K562 (cell line): ENCODE data around the gene VEGFA. TPM values are rescaled to one million over a fixed set of nuclear protein-coding genes. Genes with fewer than 3 reads are reported as not detected.

Source experiments
- ADNP ChIP-seq: fragments of 200-800 bp; sonication (Bioruptor generic); IDR thresholded peaks from 2 replicates; pipeline ENCODE4 v1.6.1; 2016; ENCODE audit warnings: missing genetic modification characterization, missing compliant biosample characterization
- CTBP1 ChIP-seq: fragments of 450-650 bp; IDR thresholded peaks from 2 replicates; pipeline ENCODE4 v1.6.1; 2016; ENCODE audit warnings: borderline replicate concordance
- MAZ ChIP-seq, 2 experiments: fragments of 450-650 bp in 1 of 2; sonication (generic) in 1 of 2; formaldehyde crosslinking; IDR thresholded peaks in 1 of 2; conservative IDR thresholded peaks in 1 of 2; 2 replicates each; pipeline versions ENCODE4 v1.4.0 to v1.5.0; 2020; ENCODE audit warnings: mild to moderate bottlenecking in 1 of 2, missing genetic modification reagents in 1 of 2
- PHF21A ChIP-seq: fragments of 450-650 bp; IDR thresholded peaks from 2 replicates; pipeline ENCODE4 v1.6.1; 2017; ENCODE audit warnings: low read depth, borderline replicate concordance
- PREB ChIP-seq: sonication (generic); formaldehyde crosslinking; IDR thresholded peaks from 2 replicates; pipeline ENCODE4 v1.8.1; 2023; ENCODE audit warnings: mild to moderate bottlenecking, missing genetic modification reagents
- PTBP1 ChIP-seq: fragments of 200-400 bp; formaldehyde crosslinking; IDR thresholded peaks from 2 replicates; pipeline ENCODE4 v1.6.1; 2017; ENCODE audit warnings: low read depth, low read length
- RAD21 ChIP-seq, 2 experiments: fragments of 250-450 bp in 1 of 2; fragments of 450-650 bp in 1 of 2; sonication (Bioruptor Pico) in 1 of 2; formaldehyde crosslinking in 1 of 2; IDR thresholded peaks in 1 of 2; conservative IDR thresholded peaks in 1 of 2; 2 replicates each; pipeline versions ENCODE4 v1.4.0 to v1.8.0; 2020 to 2022; ENCODE audit warnings: mild to moderate bottlenecking in 2 of 2, moderate library complexity in 1 of 2
- RBM17 ChIP-seq: fragments of 200-400 bp; formaldehyde crosslinking; IDR thresholded peaks from 2 replicates; pipeline ENCODE4 v1.6.1; 2017; ENCODE audit warnings: low read depth, mild to moderate bottlenecking, low read length, borderline replicate concordance
- SIRT6 ChIP-seq: IDR thresholded peaks from one replicate; pipeline ENCODE4 v1.6.1; 2012; ENCODE audit warnings: low read depth, mild to moderate bottlenecking, control low read depth, inconsistent platforms, low read length, moderate library complexity
- SMAD4 ChIP-seq: fragments of 250-450 bp; sonication (Bioruptor Pico); conservative IDR thresholded peaks from 2 replicates; pipeline ENCODE4 v1.8.0; 2021; ENCODE audit warnings: inconsistent platforms, mild to moderate bottlenecking, moderate library complexity
- ZNF280B ChIP-seq: fragments of 250-450 bp; sonication (Bioruptor Pico); IDR thresholded peaks from 2 replicates; pipeline ENCODE4 v1.5.1; 2021; ENCODE audit warnings: mild to moderate bottlenecking
- ZNF316 ChIP-seq: fragments of 450-650 bp; IDR thresholded peaks from 2 replicates; pipeline ENCODE4 v1.6.1; 2016
- ZNF778 ChIP-seq: fragments of 450-650 bp; formaldehyde crosslinking; IDR thresholded peaks from 2 replicates; pipeline ENCODE4 v1.4.0; 2020; ENCODE audit warnings: mild to moderate bottlenecking, moderate library complexity
- polyA plus RNA-seq, 8 experiments: library from polyadenylated mRNA; depleted of rRNA in 4 of 8; stranded (reverse) in 5 of 8; unstranded in 3 of 8; fragments of >200 nt; fragmentation: Nextera tagmentation in 2 of 8; fragmentation: Illumina TruSeq in 1 of 8; extraction: Ambion mirVana in 2 of 8; extraction: Trizol in 1 of 8; gene quantifications; 2 replicates each; pipeline versions ENCODE4 v1.2.1 to v1.2.3, GENCODE V29; 2011 to 2014; ENCODE audit warnings: inconsistent platforms in 1 of 8, missing spikeins in 1 of 8
- total RNA-seq, 7 experiments: library from RNA; depleted of rRNA in 6 of 7; stranded (reverse); fragments of >200 nt in 6 of 7; fragmentation: Illumina TruSeq in 2 of 7; extraction: Trizol in 2 of 7; gene quantifications; 2 replicates each; pipeline versions ENCODE4 v1.2.1 to v1.2.3, GENCODE V29; 2011 to 2021; ENCODE audit warnings: low replicate concordance in 1 of 7
- TF ChIP-seq, protein P1 (sequence below), 3 experiments: fragments of 200-800 bp in 1 of 3; fragments of 250-450 bp in 1 of 3; fragments of 450-650 bp in 1 of 3; sonication (Bioruptor Pico) in 1 of 3; sonication (Bioruptor generic) in 1 of 3; formaldehyde crosslinking in 1 of 3; IDR thresholded peaks; 2 replicates each; pipeline versions ENCODE4 v1.6.1 to v1.8.0; 2016 to 2022; ENCODE audit warnings: mild to moderate bottlenecking in 2 of 3, missing genetic modification characterization in 2 of 3, missing compliant biosample characterization in 1 of 3, moderate library complexity in 1 of 3
- TF ChIP-seq, protein P2 (sequence below): fragments of 450-650 bp; conservative IDR thresholded peaks from 2 replicates; pipeline ENCODE4 v1.6.1; 2016; ENCODE audit warnings: missing genetic modification characterization, low read depth, mild to moderate bottlenecking, control low read depth, missing compliant biosample characterization
- TF ChIP-seq, protein P3 (sequence below): fragments of 450-650 bp; IDR thresholded peaks from 2 replicates; pipeline ENCODE4 v1.6.1; 2016

The VEGFA gene
- total and polyA plus RNA-seq, 9 of the 15 experiments (the other 6 are each of a cell fraction or from before 2014, with no cell fraction given), result 14.0 to 271 (median 124) TPM

DNA sequence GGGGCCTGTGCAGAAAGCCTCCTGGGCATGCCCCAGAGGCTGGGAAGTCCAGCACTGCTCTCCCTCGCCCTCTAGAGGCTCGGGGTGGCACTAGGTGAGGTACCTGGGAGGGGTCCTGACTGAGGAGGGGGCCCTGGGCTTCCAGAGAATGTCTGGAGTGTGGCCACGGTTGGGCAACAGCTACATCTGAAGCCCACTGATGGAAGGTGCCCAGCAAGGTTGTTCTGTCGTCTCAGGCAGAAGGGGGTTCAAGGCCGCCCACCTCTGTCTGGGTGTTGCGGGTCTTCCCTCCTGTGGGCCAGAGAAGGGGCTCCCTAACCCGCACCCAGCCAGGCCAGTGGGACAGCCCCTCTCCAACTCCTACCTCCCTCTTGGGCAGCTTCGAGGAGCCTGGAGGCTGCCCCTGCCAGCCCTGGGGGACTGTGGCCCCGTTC lies 11.4 kb upstream of the VEGFA start (continued):
- TF ChIP-seq, protein P1, sequence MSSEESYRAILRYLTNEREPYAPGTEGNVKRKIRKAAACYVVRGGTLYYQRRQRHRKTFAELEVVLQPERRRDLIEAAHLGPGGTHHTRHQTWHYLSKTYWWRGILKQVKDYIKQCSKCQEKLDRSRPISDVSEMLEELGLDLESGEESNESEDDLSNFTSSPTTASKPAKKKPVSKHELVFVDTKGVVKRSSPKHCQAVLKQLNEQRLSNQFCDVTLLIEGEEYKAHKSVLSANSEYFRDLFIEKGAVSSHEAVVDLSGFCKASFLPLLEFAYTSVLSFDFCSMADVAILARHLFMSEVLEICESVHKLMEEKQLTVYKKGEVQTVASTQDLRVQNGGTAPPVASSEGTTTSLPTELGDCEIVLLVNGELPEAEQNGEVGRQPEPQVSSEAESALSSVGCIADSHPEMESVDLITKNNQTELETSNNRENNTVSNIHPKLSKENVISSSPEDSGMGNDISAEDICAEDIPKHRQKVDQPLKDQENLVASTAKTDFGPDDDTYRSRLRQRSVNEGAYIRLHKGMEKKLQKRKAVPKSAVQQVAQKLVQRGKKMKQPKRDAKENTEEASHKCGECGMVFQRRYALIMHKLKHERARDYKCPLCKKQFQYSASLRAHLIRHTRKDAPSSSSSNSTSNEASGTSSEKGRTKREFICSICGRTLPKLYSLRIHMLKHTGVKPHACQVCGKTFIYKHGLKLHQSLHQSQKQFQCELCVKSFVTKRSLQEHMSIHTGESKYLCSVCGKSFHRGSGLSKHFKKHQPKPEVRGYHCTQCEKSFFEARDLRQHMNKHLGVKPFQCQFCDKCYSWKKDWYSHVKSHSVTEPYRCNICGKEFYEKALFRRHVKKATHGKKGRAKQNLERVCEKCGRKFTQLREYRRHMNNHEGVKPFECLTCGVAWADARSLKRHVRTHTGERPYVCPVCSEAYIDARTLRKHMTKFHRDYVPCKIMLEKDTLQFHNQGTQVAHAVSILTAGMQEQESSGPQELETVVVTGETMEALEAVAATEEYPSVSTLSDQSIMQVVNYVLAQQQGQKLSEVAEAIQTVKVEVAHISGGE (CRISPR knock-in tag; IDR thresholded peaks at IDR 0.05), result no peak
- TF ChIP-seq ZNF280B (CRISPR knock-in tag), result no peak
- no peak for TF ChIP-seq ADNP
- TF ChIP-seq SMAD4 (CRISPR knock-in tag), result 0 out of 2 replicates have a peak, but pooled peaks have one; percentile 35
- no peak for TF ChIP-seq ZNF316
- TF ChIP-seq, protein P2, sequence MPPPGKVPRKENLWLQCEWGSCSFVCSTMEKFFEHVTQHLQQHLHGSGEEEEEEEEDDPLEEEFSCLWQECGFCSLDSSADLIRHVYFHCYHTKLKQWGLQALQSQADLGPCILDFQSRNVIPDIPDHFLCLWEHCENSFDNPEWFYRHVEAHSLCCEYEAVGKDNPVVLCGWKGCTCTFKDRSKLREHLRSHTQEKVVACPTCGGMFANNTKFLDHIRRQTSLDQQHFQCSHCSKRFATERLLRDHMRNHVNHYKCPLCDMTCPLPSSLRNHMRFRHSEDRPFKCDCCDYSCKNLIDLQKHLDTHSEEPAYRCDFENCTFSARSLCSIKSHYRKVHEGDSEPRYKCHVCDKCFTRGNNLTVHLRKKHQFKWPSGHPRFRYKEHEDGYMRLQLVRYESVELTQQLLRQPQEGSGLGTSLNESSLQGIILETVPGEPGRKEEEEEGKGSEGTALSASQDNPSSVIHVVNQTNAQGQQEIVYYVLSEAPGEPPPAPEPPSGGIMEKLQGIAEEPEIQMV, result no peak
- TF ChIP-seq PHF21A, result no peak
- no peak for TF ChIP-seq PTBP1
- no peak for TF ChIP-seq PREB
- TF ChIP-seq CTBP1, result 0 out of 2 replicates have a peak, but pooled peaks have one; percentile 36
- TF ChIP-seq ZNF778 (CRISPR knock-in tag), result no peak
- TF ChIP-seq, protein P3, sequence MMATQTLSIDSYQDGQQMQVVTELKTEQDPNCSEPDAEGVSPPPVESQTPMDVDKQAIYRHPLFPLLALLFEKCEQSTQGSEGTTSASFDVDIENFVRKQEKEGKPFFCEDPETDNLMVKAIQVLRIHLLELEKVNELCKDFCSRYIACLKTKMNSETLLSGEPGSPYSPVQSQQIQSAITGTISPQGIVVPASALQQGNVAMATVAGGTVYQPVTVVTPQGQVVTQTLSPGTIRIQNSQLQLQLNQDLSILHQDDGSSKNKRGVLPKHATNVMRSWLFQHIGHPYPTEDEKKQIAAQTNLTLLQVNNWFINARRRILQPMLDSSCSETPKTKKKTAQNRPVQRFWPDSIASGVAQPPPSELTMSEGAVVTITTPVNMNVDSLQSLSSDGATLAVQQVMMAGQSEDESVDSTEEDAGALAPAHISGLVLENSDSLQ, result no peak
- no peak for TF ChIP-seq RBM17
- TF ChIP-seq MAZ (CRISPR knock-in tag; conservative IDR thresholded peaks at IDR 0.05 in 1 of 2, IDR thresholded peaks at IDR 0.05 in 1 of 2), result peak; percentile 74 to 85
- TF ChIP-seq RAD21 (CRISPR knock-in tag; conservative IDR thresholded peaks at IDR 0.05 in 1 of 2, IDR thresholded peaks at IDR 0.05 in 1 of 2), result peak; percentile 73 to 81
- TF ChIP-seq SIRT6, result no peak
